HEK293T (cell line): ENCODE data around the gene PRRT1B.
"Not testable (repeated sequence)": the region's sequence is repeated elsewhere in the genome, so short reads cannot be mapped to it uniquely, and the experiment has no call there.

Experiments used
- BHLHE40 ChIP-seq: fragments of 450-650 bp; IDR thresholded peaks from 2 replicates; pipeline ENCODE4 v1.6.1; 2016; ENCODE audit warnings: mild to moderate bottlenecking, moderate library complexity, borderline replicate concordance
- FOXA1 ChIP-seq: fragments of 450-650 bp; IDR thresholded peaks from 2 replicates; pipeline ENCODE4 v1.6.1; 2016; ENCODE audit warnings: mild to moderate bottlenecking
- FOXM1 ChIP-seq: fragments of 450-650 bp; IDR thresholded peaks from 2 replicates; pipeline ENCODE4 v1.6.1; 2017; ENCODE audit warnings: mild to moderate bottlenecking, borderline replicate concordance
- HDGF ChIP-seq: fragments of 450-650 bp; IDR thresholded peaks from 2 replicates; pipeline ENCODE4 v1.6.1; 2017; ENCODE audit warnings: antibody characterized with exemption, borderline replicate concordance
- LEF1 ChIP-seq: fragments of 450-650 bp; IDR thresholded peaks from 2 replicates; pipeline ENCODE4 v1.6.1; 2017; ENCODE audit warnings: mild to moderate bottlenecking, borderline replicate concordance
- NFRKB ChIP-seq: fragments of 450-650 bp; IDR thresholded peaks from 2 replicates; pipeline ENCODE4 v1.6.1; 2016; ENCODE audit warnings: mild to moderate bottlenecking, moderate library complexity
- PKNOX1 ChIP-seq: fragments of 450-650 bp; IDR thresholded peaks from 2 replicates; pipeline ENCODE4 v1.6.1; 2016
- SP1 ChIP-seq: fragments of 450-650 bp; IDR thresholded peaks from 2 replicates; pipeline ENCODE4 v1.6.1; 2017
- SUZ12 ChIP-seq: fragments of 450-650 bp; IDR thresholded peaks from 2 replicates; pipeline ENCODE4 v1.6.1; 2016; ENCODE audit warnings: mild to moderate bottlenecking
- TARDBP ChIP-seq: fragments of 450-650 bp; IDR thresholded peaks from 2 replicates; pipeline ENCODE4 v1.6.1; 2016
- ZNF384 ChIP-seq: fragments of 450-650 bp; IDR thresholded peaks from 2 replicates; pipeline ENCODE4 v1.6.1; 2016

- TF ChIP-seq FOXM1, BHLHE40, PKNOX1, ZNF384, FOXA1, SP1, HDGF, NFRKB, TARDBP, LEF1, SUZ12: not testable (repeated sequence)
Measured at GRCh38 chr9:131515559-131516031, 29.7 kb upstream of the PRRT1B start.
